ENCODE data around the gene WDR18.

The WDR18 gene

DNA sequence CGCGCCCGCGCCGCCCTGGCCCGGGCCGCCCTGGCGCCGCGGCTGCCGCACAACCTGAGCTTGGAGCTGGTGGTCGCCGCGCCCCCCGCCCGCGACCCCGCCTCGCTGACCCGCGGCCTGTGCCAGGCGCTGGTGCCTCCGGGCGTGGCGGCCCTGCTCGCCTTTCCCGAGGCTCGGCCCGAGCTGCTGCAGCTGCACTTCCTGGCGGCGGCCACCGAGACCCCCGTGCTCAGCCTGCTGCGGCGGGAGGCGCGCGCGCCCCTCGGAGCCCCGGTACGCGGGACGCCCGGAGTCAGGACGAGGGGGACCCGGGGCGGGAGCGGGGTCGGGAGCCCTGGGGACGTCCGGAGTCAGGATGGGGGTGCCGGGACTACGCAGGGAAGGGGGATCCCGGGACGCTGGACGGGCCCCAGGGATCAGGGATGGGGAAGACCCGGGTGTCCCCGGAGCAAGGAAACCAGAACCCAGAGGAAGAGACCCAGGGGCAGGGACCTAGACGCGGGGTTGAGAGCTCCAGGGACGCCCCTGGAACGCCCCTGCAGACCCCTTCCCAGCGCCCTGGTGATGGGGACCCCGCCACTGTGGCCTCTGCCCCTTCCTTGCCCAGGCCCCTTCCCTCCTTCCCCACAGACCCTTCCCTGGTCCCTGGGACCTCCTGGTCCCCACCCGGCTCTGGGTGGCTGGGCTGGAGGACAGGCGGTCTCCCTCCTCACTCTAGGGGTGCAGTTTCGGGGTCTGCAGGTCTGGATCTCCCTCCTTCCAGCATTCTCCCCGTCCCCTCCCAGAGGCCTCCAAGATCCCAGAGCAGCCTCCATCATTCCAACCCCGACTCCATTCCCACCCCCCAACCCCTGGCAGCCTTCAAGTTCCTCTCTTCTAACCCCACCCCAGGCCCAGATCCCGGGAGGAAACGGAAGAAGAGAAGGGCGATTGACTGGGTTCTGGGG lies 16.7 kb downstream of the WDR18 start:
- intact Hi-C loops (cut with DNase I) = no loop called here
- DNase-seq = no peak

DNA sequence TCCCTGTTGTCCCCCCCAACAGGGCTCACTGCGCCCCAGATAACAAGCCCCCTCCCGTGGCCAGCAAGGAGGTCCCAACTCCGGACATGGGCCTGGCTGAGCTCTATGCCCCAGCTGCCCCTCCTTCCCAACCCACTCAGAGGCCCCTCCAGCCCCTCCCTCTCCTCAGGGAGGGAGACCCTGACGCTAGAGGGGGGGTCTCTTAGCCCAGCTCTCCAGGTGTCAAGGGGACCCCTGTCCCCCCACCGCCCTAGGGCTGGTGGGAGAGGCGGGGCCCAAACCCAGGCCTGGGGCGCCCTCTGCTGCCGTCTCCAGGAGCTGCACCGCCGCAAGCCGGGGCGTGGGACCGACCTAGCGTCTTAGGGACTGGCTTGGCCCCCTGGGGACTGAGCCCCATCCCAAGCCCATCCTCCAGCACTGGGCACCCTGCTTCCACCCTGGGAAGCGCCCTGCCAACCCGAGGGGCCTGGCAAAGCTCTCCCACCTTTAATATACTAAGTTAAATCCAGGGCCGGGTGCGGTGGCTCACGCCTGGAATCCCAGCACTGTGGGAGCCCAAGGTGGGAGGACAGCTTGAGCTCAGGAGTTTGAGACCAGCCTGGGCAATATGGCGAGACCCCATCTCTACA lies 17.5 kb downstream of the WDR18 start:
- peak in 35 of 42 donors; percentile 25 to 82 (median 55) for DNase-seq
- intact Hi-C loops (cut with DNase I) = no loop called here

DNA sequence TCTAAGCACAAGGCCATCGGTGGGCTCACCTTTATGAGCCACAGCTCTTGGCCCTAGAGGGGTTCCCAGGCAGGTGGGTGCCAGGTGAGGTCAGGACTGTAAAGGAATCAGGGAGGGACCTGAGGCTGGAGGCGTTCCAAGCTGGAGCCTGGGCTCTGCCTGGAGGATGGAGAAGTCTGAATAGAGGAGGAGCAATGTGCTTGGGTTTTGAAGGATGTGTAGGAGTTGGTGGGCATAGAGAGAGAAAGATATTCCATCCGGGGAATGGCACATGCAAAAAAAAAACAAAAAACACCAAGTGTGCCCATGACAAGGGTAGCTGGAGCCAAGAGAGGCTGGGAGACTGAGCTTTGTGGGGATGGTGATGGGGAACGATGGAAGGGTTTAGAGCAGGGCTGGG lies 18.5 kb downstream of the WDR18 start:
- intact Hi-C loops (cut with DNase I) = no loop called here
- no peak for DNase-seq

DNA sequence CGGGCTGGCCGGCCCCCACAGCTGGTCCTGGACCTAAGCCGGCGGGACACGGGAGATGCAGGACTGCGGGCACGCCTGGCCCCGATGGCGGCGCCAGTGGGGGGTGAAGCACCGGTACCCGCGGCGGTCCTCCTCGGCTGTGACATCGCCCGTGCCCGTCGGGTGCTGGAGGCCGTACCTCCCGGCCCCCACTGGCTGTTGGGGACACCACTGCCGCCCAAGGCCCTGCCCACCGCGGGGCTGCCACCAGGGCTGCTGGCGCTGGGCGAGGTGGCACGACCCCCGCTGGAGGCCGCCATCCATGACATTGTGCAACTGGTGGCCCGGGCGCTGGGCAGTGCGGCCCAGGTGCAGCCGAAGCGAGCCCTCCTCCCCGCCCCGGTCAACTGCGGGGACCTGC lies 19.1 kb downstream of the WDR18 start:
- DNase-seq = no peak
- intact Hi-C loops (cut with DNase I) = no loop called here

- intact Hi-C loops (cut with DNase I) = no loop called here
- DNase-seq = no peak
These were observed 20.2 kb downstream of the WDR18 start for GRCh38 chr19:1004204-1004802.

GRCh38 chr19:1004803-1005664 lies 20.9 kb downstream of the WDR18 start:
- intact Hi-C loops (cut with DNase I) = no loop called here
- DNase-seq = no peak

DNA sequence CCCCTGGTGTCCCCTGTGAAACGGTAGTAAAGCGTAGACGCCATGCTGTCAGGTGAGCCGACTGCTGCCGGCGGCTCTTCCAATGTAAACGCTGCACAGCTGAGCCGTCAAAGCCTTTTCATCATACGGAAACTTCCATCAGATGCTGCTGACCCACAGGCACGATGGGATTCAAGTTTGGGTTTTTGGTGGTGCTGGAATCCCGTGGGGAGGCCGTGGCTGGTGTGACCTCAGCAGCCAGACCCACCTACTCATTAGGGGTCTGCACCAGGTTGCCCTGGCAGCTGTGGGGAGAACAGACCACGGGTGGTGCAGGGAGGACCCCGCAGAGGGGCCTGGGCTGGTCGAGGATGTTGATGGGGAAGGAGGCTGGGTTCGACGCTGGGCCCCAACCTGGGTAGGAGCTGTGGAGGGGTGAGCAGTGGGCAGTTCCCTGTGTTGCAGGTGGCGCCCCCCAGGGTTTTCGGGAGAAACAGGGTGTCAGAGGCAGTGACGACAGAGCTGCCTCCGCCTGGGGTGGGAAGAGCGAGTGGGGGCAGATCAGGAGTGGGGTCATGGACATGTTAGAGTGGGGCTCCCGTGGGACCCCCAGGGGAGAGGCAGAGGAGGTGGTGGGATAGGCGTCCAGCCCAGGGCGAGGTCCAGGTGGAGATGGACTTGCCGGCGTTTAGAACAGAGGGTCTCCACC lies 22.7 kb downstream of the WDR18 start:
- intact Hi-C loops (cut with DNase I) = no loop called here
- no peak for DNase-seq

DNA sequence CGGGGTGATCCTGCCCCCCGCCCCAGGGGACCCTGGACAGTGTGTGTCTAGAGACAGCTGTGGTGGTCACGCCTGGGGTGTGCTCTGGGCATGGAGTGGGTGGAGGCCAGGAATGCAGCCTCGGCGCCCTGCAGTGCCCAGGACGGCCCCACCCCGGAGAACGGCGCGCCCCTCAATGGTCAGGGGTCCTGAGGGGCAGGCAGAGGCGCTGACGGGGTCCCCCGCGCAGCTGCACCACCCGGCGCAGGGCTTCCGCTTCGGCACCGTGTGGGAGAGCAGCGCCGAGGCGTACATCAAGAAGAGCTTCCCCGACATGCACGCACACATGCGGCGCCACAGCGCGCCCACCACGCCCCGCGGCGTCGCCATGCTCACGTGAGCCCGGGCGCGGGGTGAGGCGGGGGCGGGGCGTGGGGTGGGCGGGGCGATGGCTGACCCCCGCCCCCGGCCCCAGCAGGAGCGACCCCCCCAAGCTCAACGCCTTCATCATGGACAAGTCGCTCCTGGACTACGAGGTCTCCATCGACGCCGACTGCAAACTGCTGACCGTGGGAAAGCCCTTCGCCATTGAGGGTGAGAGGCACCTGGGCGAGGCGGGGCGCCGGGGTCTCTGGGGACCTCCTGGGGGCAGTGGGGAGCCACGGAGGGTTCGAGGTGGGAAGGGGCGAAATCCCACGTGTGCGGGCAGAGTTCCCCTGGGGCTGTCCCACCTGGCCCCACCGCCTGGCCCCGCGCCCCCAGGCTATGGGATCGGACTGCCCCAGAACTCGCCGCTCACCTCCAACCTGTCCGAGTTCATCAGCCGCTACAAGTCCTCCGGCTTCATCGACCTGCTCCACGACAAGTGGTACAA lies 23.5 kb downstream of the WDR18 start:
- no peak for DNase-seq
- intact Hi-C loops (cut with DNase I) = no loop called here

DNA sequence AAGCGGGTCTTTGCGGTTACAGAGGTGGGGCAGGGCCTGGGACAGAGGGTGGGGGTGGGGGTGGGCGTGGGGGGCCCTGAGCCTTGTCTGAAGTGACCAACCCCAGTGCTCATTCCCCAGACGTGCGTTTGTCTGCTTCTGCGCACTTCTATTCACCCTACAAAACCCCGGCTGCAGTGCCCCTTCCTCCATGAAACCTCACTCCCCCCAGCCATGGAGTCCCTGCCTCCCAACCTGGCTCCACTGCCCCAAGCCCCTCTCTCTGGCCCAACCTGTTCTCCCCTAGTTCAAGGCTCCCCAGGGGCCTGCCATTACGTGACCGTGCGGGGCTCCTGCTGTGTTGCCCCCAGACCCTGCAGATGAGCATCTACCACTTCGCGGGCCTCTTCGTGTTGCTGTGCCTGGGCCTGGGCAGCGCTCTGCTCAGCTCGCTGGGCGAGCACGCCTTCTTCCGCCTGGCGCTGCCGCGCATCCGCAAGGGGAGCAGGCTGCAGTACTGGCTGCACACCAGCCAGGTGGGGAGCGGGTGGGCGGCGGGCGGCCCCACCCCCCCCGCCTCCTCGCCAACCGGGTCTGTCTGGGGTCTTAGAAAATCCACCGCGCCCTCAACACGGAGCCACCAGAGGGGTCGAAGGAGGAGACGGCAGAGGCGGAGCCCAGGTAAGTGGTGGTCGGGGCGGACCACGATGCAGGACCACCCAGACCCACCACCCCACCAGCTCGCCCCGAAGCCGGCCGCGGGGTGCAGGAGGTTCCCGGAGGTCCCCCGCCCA lies 24.3 kb downstream of the WDR18 start:
- DNase-seq = no peak
- intact Hi-C loops (cut with DNase I) = no loop called here

DNA sequence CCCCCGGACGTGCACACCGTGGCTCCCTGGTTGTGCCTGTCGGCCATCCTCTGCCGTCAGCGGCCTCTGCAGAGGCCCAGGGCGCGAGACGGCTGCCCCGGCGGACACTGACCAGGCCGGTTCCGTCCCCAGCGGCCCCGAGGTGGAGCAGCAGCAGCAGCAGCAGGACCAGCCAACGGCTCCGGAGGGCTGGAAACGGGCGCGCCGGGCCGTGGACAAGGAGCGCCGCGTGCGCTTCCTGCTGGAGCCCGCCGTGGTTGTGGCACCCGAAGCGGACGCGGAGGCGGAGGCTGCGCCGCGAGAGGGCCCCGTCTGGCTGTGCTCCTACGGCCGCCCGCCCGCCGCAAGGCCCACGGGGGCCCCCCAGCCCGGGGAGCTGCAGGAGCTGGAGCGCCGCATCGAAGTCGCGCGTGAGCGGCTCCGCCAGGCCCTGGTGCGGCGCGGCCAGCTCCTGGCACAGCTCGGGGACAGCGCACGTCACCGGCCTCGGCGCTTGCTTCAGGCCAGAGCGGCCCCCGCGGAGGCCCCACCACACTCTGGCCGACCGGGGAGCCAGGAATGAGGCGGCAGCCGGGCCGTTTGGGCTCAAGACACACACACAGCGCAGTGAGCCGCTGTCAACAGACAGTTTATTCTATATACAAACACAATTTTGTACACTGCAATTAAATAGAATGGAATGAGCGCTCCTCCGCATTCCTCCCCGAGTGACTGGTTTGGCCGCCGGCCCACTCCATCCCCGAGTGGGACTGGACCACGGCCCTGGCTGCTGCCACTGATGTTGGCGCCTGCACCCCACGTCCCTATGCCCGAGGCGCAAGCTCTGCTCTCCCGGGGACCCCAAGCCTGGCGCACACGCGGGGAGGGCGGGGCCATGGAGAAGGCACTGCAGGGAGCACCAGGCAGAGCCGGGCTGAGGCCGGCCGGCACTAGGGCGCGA lies 25.2 kb downstream of the WDR18 start:
- no peak for DNase-seq
- intact Hi-C loops (cut with DNase I) = no loop called here

DNA sequence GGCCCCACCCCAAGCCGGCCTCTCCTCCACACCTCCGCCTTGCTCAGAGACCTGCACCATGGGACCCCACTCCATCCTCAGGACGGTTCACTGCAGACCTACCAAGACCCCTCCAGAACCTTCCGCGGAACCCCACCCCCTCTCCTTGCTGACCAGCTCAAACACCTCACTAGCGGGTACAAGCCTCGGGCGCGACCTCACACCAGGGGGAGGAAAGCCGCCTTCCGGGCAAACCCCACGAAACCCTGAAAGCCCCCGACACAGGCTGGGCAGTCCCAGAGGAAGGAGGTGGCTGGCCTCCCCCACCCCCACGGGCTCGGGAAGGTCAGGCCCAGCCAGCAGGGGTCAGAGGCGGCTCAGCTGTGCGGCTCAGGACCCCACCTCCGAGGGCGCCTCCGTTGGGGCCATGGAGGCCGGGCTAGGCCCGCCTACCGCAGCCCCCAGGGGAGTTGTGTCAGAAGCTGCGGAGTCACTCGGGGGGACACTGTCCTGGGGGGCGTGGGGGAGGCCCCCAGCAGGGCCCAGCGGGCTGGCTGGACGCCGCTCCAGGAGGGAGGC lies 25.9 kb downstream of the WDR18 start:
- intact Hi-C loops (cut with DNase I) = loop anchor here (10.0 kb wide), 1 partner anchor 175 kb away; no protein-coding TSS in a partner anchor

DNA sequence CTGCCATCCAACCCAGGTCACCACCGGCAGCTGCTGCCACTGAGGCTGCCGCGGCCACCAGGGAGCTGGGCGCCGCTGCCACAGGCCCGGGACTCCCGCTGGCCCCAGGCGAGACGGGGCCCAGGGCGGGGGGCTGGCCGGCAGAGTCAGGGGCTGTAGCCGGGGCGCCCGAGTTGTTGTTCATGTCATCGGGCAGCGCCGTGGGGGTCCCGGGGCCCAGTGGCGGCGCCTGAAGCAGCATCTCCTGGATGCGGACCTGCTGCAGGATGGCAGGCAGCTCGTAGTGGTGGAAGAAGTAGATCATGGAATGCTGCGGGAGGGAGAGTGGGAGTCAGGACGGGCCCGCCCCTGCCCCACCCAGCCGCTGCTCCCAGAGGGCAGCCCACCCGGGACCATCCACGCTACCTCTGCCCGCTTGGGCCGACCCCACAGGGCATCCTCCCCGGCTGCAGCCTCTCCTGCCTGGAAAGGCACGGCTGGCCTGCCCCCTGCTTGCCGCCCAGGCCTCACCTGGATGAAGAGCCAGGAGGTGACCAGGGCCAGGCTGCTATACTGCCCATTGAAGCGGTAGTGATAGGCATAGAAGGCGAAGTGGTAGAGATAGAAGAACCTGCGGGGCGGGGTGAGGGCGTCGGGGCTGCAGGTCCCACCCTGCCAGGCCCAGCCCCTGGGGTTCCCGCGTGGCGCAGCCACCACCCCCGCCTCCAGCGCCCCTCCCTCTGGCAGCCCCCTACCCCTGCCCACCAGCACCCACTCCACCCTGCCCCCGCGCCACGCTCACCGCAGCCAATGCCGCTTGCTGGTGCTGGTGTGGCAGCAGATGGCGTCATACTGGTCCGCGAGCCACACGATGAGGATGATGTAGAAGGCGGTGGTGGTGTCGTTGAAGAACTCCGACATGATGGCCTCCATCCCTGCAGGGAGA lies 26.7 kb downstream of the WDR18 start:
- intact Hi-C loops (cut with DNase I) = loop anchor here (10.0 kb wide), 1 partner anchor 174 kb away; no protein-coding TSS in a partner anchor
- no peak for DNase-seq

More for the DNA sequence above, 25.9 kb downstream of the WDR18 start:
- no peak for DNase-seq

GRCh38 chr19:1011831-1012333 lies 27.7 kb downstream of the WDR18 start:
- intact Hi-C loops (cut with DNase I) = loop anchor here (10.0 kb wide), 1 partner anchor 173 kb away; no protein-coding TSS in a partner anchor
- no peak for DNase-seq

DNA sequence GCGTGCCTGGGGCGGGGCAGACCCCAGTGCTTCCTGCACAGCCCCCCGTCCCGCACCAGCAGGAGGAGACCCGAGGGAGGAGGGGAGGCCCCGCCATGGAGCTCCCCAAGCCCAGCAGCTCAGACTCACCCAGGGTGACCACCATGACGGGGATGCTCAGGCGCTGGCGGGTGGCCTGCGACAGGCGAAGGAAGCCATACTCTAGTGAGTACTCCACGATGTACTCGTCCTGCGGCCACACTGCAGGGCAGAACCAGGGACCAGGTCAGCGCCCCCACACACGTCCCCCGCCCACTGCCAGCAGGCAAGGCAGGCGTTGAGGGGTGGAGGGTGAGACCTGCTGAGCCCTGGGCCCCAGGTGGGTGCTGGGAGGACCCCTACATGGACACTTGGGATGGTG lies 28.2 kb downstream of the WDR18 start:
- intact Hi-C loops (cut with DNase I) = loop anchor here (10.0 kb wide), 1 partner anchor 172 kb away; no protein-coding TSS in a partner anchor
- no peak for DNase-seq
